ENCODE measurements around the gene ZCCHC8.

ZCCHC8 gene

DNA sequence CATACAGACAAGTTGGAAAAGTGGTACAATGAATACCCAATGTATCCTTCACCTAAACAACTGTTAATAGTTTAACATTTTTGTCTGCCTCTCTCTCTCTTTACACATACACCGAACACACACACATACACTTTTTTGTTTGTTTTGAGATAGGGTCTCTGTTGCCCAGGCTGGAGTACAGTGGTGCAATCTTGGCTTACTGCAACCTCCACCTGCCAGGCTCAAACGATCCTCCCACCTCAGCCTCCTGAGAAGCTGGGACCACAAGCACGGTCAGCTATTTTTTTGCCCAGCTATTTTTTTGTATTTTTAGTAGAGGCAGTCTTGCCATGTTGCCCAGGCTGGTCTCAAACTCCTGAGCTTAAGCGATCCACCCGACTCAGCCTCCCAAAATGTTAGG, 16.8 kb downstream of the ZCCHC8 start (continued):
- no peak for TF ChIP-seq ZFP30 (CRISPR knock-in tag; IDR thresholded peaks at IDR 0.05)
- TF ChIP-seq GLIS3 (CRISPR knock-in tag; IDR thresholded peaks at IDR 0.05), result no peak
- no peak for TF ChIP-seq PPARA (CRISPR knock-in tag; IDR thresholded peaks at IDR 0.05; ENCODE audit: borderline replicate concordance)

DNA sequence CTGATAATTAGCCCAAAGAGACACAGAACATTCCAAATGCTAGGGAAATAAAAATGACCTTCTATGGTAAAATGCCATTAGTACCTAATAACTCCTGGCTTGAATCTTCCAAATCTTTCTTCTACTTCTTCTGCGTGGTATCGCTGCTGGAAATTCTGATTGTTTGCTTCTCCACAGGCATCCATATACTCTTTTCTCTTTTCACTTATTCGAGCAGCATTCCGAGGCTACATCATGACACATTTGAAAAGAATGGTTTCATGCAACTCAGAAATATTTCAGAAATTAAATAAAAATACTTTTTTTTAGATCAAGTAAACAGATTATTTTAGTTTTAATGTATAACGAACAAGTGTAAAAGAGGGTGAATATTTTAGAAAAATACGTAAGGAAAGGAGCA, 18.9 kb downstream of the ZCCHC8 start:
- TF ChIP-seq BACH2 (CRISPR knock-in tag; IDR thresholded peaks at IDR 0.05; ENCODE audit: borderline replicate concordance), result no peak
- TF ChIP-seq ZNF70 (CRISPR knock-in tag; IDR thresholded peaks at IDR 0.05), result no peak
- ATAC-seq, result peak; percentile 55

DNA sequence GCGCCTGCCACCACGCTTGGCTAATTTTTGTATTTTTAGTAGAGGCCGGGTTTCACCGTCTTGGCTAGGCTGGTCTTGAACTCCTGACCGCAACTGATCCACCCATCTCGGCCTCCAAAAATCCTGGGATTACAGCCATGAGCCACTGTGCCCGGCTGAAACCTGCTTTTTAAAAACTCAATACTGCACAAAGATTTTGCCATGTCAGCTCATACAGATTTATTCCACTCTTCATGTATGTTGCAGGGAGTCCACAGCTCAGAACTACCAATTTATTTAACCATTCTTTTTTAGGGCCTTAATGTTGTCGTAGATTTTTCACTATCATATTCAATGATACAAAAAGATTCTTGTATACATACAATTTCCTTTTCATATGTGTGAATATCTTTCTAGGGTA, 20.0 kb downstream of the ZCCHC8 start:
- no peak for ATAC-seq
- TF ChIP-seq ZFP30 (CRISPR knock-in tag; IDR thresholded peaks at IDR 0.05) (no peak), RARB (CRISPR knock-in tag; IDR thresholded peaks at IDR 0.05) (no peak), ZNF565 (CRISPR knock-in tag; conservative IDR thresholded peaks at IDR 0.05; ENCODE audit: low read depth) (no peak), ZC3H10 (CRISPR knock-in tag; IDR thresholded peaks at IDR 0.05) (no peak), ARNTL (CRISPR knock-in tag; IDR thresholded peaks at IDR 0.05; ENCODE audit: borderline replicate concordance, low read depth) (no peak), ZNF70 (CRISPR knock-in tag; IDR thresholded peaks at IDR 0.05) (no peak), ESRRG (CRISPR knock-in tag; IDR thresholded peaks at IDR 0.05) (no peak), TOX (CRISPR knock-in tag; IDR thresholded peaks at IDR 0.05; ENCODE audit: borderline replicate concordance) (no peak), SNAI2 (CRISPR knock-in tag; IDR thresholded peaks at IDR 0.05) (no peak)
- TF ChIP-seq, protein P1, sequence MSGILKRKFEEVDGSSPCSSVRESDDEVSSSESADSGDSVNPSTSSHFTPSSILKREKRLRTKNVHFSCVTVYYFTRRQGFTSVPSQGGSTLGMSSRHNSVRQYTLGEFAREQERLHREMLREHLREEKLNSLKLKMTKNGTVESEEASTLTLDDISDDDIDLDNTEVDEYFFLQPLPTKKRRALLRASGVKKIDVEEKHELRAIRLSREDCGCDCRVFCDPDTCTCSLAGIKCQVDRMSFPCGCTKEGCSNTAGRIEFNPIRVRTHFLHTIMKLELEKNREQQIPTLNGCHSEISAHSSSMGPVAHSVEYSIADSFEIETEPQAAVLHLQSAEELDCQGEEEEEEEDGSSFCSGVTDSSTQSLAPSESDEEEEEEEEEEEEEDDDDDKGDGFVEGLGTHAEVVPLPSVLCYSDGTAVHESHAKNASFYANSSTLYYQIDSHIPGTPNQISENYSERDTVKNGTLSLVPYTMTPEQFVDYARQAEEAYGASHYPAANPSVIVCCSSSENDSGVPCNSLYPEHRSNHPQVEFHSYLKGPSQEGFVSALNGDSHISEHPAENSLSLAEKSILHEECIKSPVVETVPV (CRISPR knock-in tag; IDR thresholded peaks at IDR 0.05), result no peak
- TF ChIP-seq, protein P2, sequence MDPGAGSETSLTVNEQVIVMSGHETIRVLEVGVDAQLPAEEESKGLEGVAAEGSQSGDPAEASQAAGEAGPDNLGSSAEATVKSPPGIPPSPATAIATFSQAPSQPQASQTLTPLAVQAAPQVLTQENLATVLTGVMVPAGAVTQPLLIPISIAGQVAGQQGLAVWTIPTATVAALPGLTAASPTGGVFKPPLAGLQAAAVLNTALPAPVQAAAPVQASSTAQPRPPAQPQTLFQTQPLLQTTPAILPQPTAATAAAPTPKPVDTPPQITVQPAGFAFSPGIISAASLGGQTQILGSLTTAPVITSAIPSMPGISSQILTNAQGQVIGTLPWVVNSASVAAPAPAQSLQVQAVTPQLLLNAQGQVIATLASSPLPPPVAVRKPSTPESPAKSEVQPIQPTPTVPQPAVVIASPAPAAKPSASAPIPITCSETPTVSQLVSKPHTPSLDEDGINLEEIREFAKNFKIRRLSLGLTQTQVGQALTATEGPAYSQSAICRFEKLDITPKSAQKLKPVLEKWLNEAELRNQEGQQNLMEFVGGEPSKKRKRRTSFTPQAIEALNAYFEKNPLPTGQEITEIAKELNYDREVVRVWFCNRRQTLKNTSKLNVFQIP (CRISPR knock-in tag; IDR thresholded peaks at IDR 0.05; ENCODE audit: borderline replicate concordance, low read depth), result no peak
- TF ChIP-seq, protein P3, sequence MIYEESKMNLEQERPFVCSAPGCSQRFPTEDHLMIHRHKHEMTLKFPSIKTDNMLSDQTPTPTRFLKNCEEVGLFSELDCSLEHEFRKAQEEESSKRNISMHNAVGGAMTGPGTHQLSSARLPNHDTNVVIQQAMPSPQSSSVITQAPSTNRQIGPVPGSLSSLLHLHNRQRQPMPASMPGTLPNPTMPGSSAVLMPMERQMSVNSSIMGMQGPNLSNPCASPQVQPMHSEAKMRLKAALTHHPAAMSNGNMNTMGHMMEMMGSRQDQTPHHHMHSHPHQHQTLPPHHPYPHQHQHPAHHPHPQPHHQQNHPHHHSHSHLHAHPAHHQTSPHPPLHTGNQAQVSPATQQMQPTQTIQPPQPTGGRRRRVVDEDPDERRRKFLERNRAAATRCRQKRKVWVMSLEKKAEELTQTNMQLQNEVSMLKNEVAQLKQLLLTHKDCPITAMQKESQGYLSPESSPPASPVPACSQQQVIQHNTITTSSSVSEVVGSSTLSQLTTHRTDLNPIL (CRISPR knock-in tag; IDR thresholded peaks at IDR 0.05; ENCODE audit: low read depth), result no peak
- TF ChIP-seq, protein P4, sequence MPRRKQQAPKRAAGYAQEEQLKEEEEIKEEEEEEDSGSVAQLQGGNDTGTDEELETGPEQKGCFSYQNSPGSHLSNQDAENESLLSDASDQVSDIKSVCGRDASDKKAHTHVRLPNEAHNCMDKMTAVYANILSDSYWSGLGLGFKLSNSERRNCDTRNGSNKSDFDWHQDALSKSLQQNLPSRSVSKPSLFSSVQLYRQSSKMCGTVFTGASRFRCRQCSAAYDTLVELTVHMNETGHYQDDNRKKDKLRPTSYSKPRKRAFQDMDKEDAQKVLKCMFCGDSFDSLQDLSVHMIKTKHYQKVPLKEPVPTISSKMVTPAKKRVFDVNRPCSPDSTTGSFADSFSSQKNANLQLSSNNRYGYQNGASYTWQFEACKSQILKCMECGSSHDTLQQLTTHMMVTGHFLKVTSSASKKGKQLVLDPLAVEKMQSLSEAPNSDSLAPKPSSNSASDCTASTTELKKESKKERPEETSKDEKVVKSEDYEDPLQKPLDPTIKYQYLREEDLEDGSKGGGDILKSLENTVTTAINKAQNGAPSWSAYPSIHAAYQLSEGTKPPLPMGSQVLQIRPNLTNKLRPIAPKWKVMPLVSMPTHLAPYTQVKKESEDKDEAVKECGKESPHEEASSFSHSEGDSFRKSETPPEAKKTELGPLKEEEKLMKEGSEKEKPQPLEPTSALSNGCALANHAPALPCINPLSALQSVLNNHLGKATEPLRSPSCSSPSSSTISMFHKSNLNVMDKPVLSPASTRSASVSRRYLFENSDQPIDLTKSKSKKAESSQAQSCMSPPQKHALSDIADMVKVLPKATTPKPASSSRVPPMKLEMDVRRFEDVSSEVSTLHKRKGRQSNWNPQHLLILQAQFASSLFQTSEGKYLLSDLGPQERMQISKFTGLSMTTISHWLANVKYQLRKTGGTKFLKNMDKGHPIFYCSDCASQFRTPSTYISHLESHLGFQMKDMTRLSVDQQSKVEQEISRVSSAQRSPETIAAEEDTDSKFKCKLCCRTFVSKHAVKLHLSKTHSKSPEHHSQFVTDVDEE (CRISPR knock-in tag; IDR thresholded peaks at IDR 0.05), result no peak

DNA sequence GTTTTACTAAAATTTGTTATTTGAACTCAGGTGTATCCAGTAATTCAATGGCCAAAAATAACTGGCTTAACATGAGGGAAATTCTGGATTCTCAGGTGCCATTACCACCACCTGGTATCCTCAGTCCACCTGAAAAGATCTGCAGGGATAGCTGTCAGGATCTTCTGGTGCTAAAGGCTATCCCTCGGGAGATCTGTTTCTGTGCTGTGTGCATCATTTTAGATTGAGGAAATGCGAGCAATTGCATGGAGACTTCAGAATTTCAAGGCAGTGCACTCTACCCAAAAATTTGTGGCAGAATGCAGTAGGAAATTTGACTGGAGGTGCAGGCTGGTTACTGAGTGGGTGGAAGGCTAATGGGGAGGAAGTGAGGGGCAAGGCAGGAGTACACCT, 26.4 kb downstream of the ZCCHC8 start:
- TF ChIP-seq ZNF8 (CRISPR knock-in tag; IDR thresholded peaks at IDR 0.05), result no peak
- no peak for TF ChIP-seq CSDC2 (CRISPR knock-in tag; IDR thresholded peaks at IDR 0.05)
- no peak for TF ChIP-seq ZFP30 (CRISPR knock-in tag; IDR thresholded peaks at IDR 0.05)
- no peak for TF ChIP-seq ZNF70 (CRISPR knock-in tag; IDR thresholded peaks at IDR 0.05)
- TF ChIP-seq, protein P2 (CRISPR knock-in tag; IDR thresholded peaks at IDR 0.05; ENCODE audit: borderline replicate concordance, low read depth), result no peak
- no peak for TF ChIP-seq ISL1 (CRISPR knock-in tag; IDR thresholded peaks at IDR 0.05)
- TF ChIP-seq TOX (CRISPR knock-in tag; IDR thresholded peaks at IDR 0.05; ENCODE audit: borderline replicate concordance), result no peak
- TF ChIP-seq, protein P5, sequence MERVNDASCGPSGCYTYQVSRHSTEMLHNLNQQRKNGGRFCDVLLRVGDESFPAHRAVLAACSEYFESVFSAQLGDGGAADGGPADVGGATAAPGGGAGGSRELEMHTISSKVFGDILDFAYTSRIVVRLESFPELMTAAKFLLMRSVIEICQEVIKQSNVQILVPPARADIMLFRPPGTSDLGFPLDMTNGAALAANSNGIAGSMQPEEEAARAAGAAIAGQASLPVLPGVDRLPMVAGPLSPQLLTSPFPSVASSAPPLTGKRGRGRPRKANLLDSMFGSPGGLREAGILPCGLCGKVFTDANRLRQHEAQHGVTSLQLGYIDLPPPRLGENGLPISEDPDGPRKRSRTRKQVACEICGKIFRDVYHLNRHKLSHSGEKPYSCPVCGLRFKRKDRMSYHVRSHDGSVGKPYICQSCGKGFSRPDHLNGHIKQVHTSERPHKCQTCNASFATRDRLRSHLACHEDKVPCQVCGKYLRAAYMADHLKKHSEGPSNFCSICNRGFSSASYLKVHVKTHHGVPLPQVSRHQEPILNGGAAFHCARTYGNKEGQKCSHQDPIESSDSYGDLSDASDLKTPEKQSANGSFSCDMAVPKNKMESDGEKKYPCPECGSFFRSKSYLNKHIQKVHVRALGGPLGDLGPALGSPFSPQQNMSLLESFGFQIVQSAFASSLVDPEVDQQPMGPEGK (CRISPR knock-in tag; IDR thresholded peaks at IDR 0.05; ENCODE audit: borderline replicate concordance), result no peak
- TF ChIP-seq RARB (CRISPR knock-in tag; IDR thresholded peaks at IDR 0.05), result no peak
- no peak for TF ChIP-seq ESRRG (CRISPR knock-in tag; IDR thresholded peaks at IDR 0.05)
- TF ChIP-seq, protein P3 (CRISPR knock-in tag; IDR thresholded peaks at IDR 0.05; ENCODE audit: low read depth), result no peak
- no peak for TF ChIP-seq SNAI2 (CRISPR knock-in tag; IDR thresholded peaks at IDR 0.05)
- TF ChIP-seq GLIS3 (CRISPR knock-in tag; IDR thresholded peaks at IDR 0.05), result no peak
- TF ChIP-seq ARNTL (CRISPR knock-in tag; IDR thresholded peaks at IDR 0.05; ENCODE audit: borderline replicate concordance, low read depth), result no peak
- TF ChIP-seq OSR1 (CRISPR knock-in tag; IDR thresholded peaks at IDR 0.05), result no peak
- TF ChIP-seq PPARA (CRISPR knock-in tag; IDR thresholded peaks at IDR 0.05; ENCODE audit: borderline replicate concordance), result no peak
- TF ChIP-seq BACH2 (CRISPR knock-in tag; IDR thresholded peaks at IDR 0.05; ENCODE audit: borderline replicate concordance), result no peak
- ATAC-seq, result no peak
